Measurements from ENCODE around the gene EPHB1. TPM values are rescaled to one million over a fixed set of nuclear protein-coding genes. Genes with fewer than 3 reads are reported as not detected.

EPHB1 gene
- polyA plus RNA-seq, 3 donors = 0.06 to 0.55 TPM; not detected in 1

DNA sequence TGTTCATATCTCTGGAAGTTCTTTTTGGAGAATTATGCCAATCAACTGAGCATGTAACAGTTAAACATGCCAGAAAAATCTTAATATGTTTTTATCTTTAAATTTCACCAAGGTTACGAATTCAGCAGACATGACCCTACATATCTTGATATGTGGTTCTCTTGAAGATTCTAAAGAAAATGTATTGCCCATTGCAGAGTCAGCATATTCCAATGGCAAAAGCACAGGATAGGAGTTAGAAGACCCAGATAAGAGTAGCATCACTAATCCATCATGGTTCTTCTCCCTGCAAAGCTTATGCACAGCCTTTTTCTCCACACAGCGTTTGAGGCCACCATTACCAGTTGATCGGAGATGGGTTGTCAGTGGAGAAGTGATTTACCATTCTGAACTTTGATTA, 402.8 kb downstream of the EPHB1 start:
- Histone ChIP-seq H3K27me3 (ENCODE audit: control insufficient read depth in 2 of 2, insufficient read depth in 2 of 2, low read length in 2 of 2) (no peaks in the 10 kb centered on the region), H3K4me3 (replicated peaks in 1 of 3; ENCODE audit: low read depth in 2 of 3, low read length in 3 of 3) (no peak overlapping the region), H3K4me2 (replicated peaks; ENCODE audit: extremely low read depth, low read length, poor library complexity, severe bottlenecking) (no peak overlapping the region), H3K9me3 (replicated peaks in 1 of 2; ENCODE audit: control insufficient read depth in 1 of 2, insufficient read depth in 1 of 2, low read length in 2 of 2) (no peaks in the 10 kb centered on the region), H2AFZ (ENCODE audit: insufficient read depth, low read depth, low read length, poor library complexity, severe bottlenecking) (no peak overlapping the region), H3K36me3 (replicated peaks in 1 of 2; ENCODE audit: control insufficient read depth in 1 of 2, insufficient read depth in 2 of 2, low read length in 2 of 2) (no peaks in the 10 kb centered on the region), H3K9ac (ENCODE audit: insufficient read depth, low read length, poor library complexity, severe bottlenecking) (no peak overlapping the region), H4K20me1 (ENCODE audit: insufficient read depth, low read length) (no peaks in the 10 kb centered on the region), H3K79me2 (ENCODE audit: insufficient read depth, low read length) (no peaks in the 10 kb centered on the region), H3K27ac (ENCODE audit: low read depth in 1 of 2, low read length in 2 of 2) (no peak overlapping the region), H3K4me1 (ENCODE audit: control insufficient read depth in 1 of 2, insufficient read depth in 2 of 2, low read length in 2 of 2) (no peaks in the 10 kb centered on the region)
- H3K27me3 Mint-ChIP-seq (ENCODE audit: low read depth in 3 of 3) = peaks cover 0 to 2% (median 1%) of the 10 kb centered on the region in 3 donors
- DNase-seq = no peak
- no peaks in the 10 kb centered on the region for H3K36me3 Mint-ChIP-seq
- no peaks in the 10 kb centered on the region for H3K4me1 Mint-ChIP-seq
- H3K9me3 Mint-ChIP-seq = peaks cover 0 to 8% (median 2%) of the 10 kb centered on the region in 7 donors
- no peak overlapping the region for H3K4me3 Mint-ChIP-seq
- intact Hi-C loops (cut with micrococcal nuclease) = no loop called here
- no peak overlapping the region for H3K27ac Mint-ChIP-seq
- WGBS (ENCODE audit: insufficient coverage) = no CpG with 5 or more reads among the region's 3 CpGs
- TF ChIP-seq CTCF (IDR thresholded peaks at IDR 0.05) = no peak

DNA sequence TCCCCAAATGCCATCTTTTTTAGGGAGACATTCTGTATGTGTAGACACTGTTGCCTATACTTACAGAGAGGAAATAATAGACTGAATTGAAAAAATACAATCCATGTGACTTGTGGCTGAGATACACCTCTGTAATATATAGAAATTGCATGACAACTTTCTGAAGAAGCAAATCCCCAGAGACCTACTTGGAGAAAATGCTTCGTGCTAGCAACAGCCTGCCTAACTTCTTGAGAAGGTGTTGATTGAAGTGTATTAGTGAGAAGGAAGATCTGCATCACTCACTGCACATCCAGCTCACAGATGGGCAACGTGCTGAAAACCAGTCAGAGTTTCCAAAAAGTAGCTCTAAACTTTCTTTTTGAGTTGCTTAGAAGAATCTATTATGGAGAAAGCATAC, 404.1 kb downstream of the EPHB1 start:
- no peaks in the 10 kb centered on the region for H3K27me3 ChIP-seq (ENCODE audit: control insufficient read depth in 2 of 2, insufficient read depth in 2 of 2, low read length in 2 of 2)
- H3K9me3 ChIP-seq (replicated peaks in 1 of 2; ENCODE audit: control insufficient read depth in 1 of 2, insufficient read depth in 1 of 2, low read length in 2 of 2) = no peaks in the 10 kb centered on the region
- Mint-ChIP-seq H3K36me3 (no peaks in the 10 kb centered on the region), H3K27ac (no peak overlapping the region), H3K9me3 (peaks cover 0 to 11% (median 2%) of the 10 kb centered on the region in 7 donors), H3K4me1 (no peaks in the 10 kb centered on the region), H3K27me3 (ENCODE audit: low read depth in 3 of 3) (peaks cover 0 to 2% (median 1%) of the 10 kb centered on the region in 3 donors), H3K4me3 (no peak overlapping the region)
- no peaks in the 10 kb centered on the region for H3K79me2 ChIP-seq (ENCODE audit: insufficient read depth, low read length)
- TF ChIP-seq CTCF (IDR thresholded peaks at IDR 0.05) = no peak
- no peaks in the 10 kb centered on the region for H4K20me1 ChIP-seq (ENCODE audit: insufficient read depth, low read length)
- no peak for DNase-seq
- intact Hi-C loops (cut with micrococcal nuclease) = no loop called here
- WGBS (ENCODE audit: insufficient coverage) = no CpG with 5 or more reads among the region's 2 CpGs
- H3K4me1 ChIP-seq (ENCODE audit: control insufficient read depth in 1 of 2, insufficient read depth in 2 of 2, low read length in 2 of 2) = no peaks in the 10 kb centered on the region
- H3K27ac ChIP-seq (ENCODE audit: low read depth in 1 of 2, low read length in 2 of 2) = no peak overlapping the region
- H3K36me3 ChIP-seq (replicated peaks in 1 of 2; ENCODE audit: control insufficient read depth in 1 of 2, insufficient read depth in 2 of 2, low read length in 2 of 2) = no peaks in the 10 kb centered on the region
- H2AFZ ChIP-seq (ENCODE audit: insufficient read depth, low read depth, low read length, poor library complexity, severe bottlenecking) = no peak overlapping the region
- no peak overlapping the region for H3K9ac ChIP-seq (ENCODE audit: insufficient read depth, low read length, poor library complexity, severe bottlenecking)
- no peak overlapping the region for H3K4me3 ChIP-seq (replicated peaks in 1 of 3; ENCODE audit: low read depth in 2 of 3, low read length in 3 of 3)
- no peak overlapping the region for H3K4me2 ChIP-seq (replicated peaks; ENCODE audit: extremely low read depth, low read length, poor library complexity, severe bottlenecking)
